HCT116 (cell line): ENCODE measurements around the gene ST8SIA3. TPM values are rescaled to one million over a fixed set of nuclear protein-coding genes. Genes with fewer than 3 reads are reported as not detected.

Experiments used
- ATAC-seq: fragments of 200-7000 bp; cut with Tn5 transposase; 2 replicates; pipeline ENCODE4 v1.9.1; 2020; ENCODE audit warnings: mild to moderate bottlenecking, moderate library complexity
- BruUV-seq: library from RNA; stranded (reverse); fragments of 400-500 nt; replicated peaks from 2 replicates; lab custom pipeline; 2021; lab: Mats Ljungman, UMichigan
- CTCF ChIA-PET: fragments of 300-600 bp; sonication (Branson Sonifier 250); formaldehyde crosslinking; loops from one replicate; lab custom pipeline; 2021; ENCODE audit warnings: antibody characterized with exemption; lab: Charles Lee
- POLR2A ChIA-PET: fragments of 300-600, 350-600 bp; sonication (Branson Sonifier 250); formaldehyde crosslinking; loops from one replicate; lab custom pipeline; 2021; ENCODE audit warnings: antibody characterized with exemption; lab: Charles Lee
- RAD21 ChIA-PET, 2 experiments: fragments of 300-600 bp; sonication (Branson Sonifier 250); formaldehyde crosslinking; loops; one replicate each; lab custom pipeline; 2023; ENCODE audit warnings: low total read pairs in 2 of 2; ENCODE audit not compliant: uncharacterized antibody in 2 of 2, unreplicated experiment in 2 of 2, low non-redundant PET in 1 of 2; lab: Charles Lee
- DNase-seq: peaks from one replicate; pipeline ENCODE4 v3.0.0-alpha.2; 2010; ENCODE audit warnings: low read depth, low spot score
- H2AFZ ChIP-seq: fragments of 200-600 bp; shearing (Covaris generic), sonication (generic); 2 replicates; pipeline ENCODE4 v1.6.1; 2017; ENCODE audit warnings: low read depth, mixed run types, mixed read lengths, antibody characterized with exemption, low read length; ENCODE audit not compliant: poor library complexity, severe bottlenecking
- H3K27ac ChIP-seq: 2 replicates; pipeline ENCODE4 v1.5.1; 2012; ENCODE audit warnings: low read depth, low read length
- H3K27me3 ChIP-seq: fragments of 200-600 bp; sonication (generic); 2 replicates; pipeline ENCODE4 v1.6.1; 2016; ENCODE audit warnings: mixed run types, low read length, mixed read lengths; ENCODE audit not compliant: insufficient read depth
- H3K36me3 ChIP-seq, 2 experiments: fragments of 200-500 bp in 1 of 2; fragments of 200-600 bp in 1 of 2; sonication (Bioruptor generic) in 1 of 2; sonication (generic) in 1 of 2; 2 replicates each; pipeline versions ENCODE4 v1.5.1 to v1.6.1; 2014 to 2016; ENCODE audit warnings: low read length in 2 of 2, inconsistent platforms in 1 of 2, mixed read lengths in 1 of 2, mixed run types in 1 of 2; ENCODE audit not compliant: insufficient read depth in 2 of 2, control insufficient read depth in 1 of 2
- H3K4me1 ChIP-seq, 2 experiments: fragments of 200-600 bp in 1 of 2; sonication (generic) in 1 of 2; 2 replicates each; pipeline versions ENCODE4 v1.5.1 to v1.6.1; 2012 to 2017; ENCODE audit warnings: low read length in 2 of 2, inconsistent platforms in 1 of 2, mild to moderate bottlenecking in 1 of 2, mixed read lengths in 1 of 2, mixed run types in 1 of 2, moderate library complexity in 1 of 2; ENCODE audit not compliant: insufficient read depth in 2 of 2, control insufficient read depth in 1 of 2
- H3K4me2 ChIP-seq: fragments of 200-600 bp; sonication (generic); 2 replicates; pipeline ENCODE4 v1.6.1; 2017; ENCODE audit warnings: mixed run types, low read length, mixed read lengths
- H3K4me3 ChIP-seq, 2 experiments: fragments of 200-600 bp in 1 of 2; sonication (generic) in 1 of 2; replicated peaks in 1 of 2; 2 replicates each; pipeline ENCODE4 v1.5.1; 2011 to 2016; ENCODE audit warnings: low read length in 2 of 2, control low read depth in 1 of 2, low read depth in 1 of 2, mild to moderate bottlenecking in 1 of 2, mixed read lengths in 1 of 2, mixed run types in 1 of 2
- H3K79me2 ChIP-seq: fragments of 200-600 bp; sonication (generic); 2 replicates; pipeline ENCODE4 v1.6.1; 2017; ENCODE audit warnings: mild to moderate bottlenecking, mixed run types, low read length, moderate library complexity, mixed read lengths; ENCODE audit not compliant: insufficient read depth
- H3K9ac ChIP-seq: fragments of 200-600 bp; sonication (generic); 2 replicates; pipeline ENCODE4 v1.6.1; 2016; ENCODE audit warnings: low read length, mixed read lengths
- H3K9me2 ChIP-seq: fragments of 200-600 bp; sonication (generic), shearing (Covaris generic); 2 replicates; pipeline ENCODE4 v1.6.1; 2017; ENCODE audit warnings: mixed run types, mild to moderate bottlenecking, moderate library complexity; ENCODE audit not compliant: insufficient read depth
- H3K9me3 ChIP-seq, 2 experiments: fragments of 200-500 bp in 1 of 2; fragments of 200-600 bp in 1 of 2; sonication (Bioruptor generic) in 1 of 2; sonication (generic) in 1 of 2; 2 replicates each; pipeline ENCODE4 v1.6.1; 2014 to 2017; ENCODE audit warnings: low read length in 2 of 2, mixed read lengths in 2 of 2, inconsistent platforms in 1 of 2, low read depth in 1 of 2, mild to moderate bottlenecking in 1 of 2, mixed run types in 1 of 2, moderate library complexity in 1 of 2; ENCODE audit not compliant: control insufficient read depth in 1 of 2, insufficient read depth in 1 of 2
- H4K20me1 ChIP-seq: fragments of 200-600 bp; sonication (generic), shearing (Covaris generic); 2 replicates; pipeline ENCODE4 v1.6.1; 2017; ENCODE audit warnings: mixed run types, mild to moderate bottlenecking, moderate library complexity; ENCODE audit not compliant: insufficient read depth
- JUND ChIP-seq: IDR thresholded peaks from 2 replicates; pipeline ENCODE4 v1.6.1; 2012
- REST ChIP-seq: IDR thresholded peaks from 2 replicates; pipeline ENCODE4 v1.6.1; 2012; ENCODE audit warnings: low read depth
- intact Hi-C: fragments of 100-400 bp; cut with micrococcal nuclease; formaldehyde crosslinking; loops from 2 replicates; pipeline ENCODE4 v1.10.0; 2022
- total RNA-seq: library from RNA; stranded (reverse); gene quantifications from one replicate; pipeline ENCODE4 v1.2.1, GENCODE V29; 2021; ENCODE audit not compliant: unreplicated experiment

ST8SIA3 gene
- total RNA-seq, 1 experiment from 2014 or later: not detected

GRCh38 chr18:57397440-57398132 is 45.2 kb downstream of the ST8SIA3 start (continued):
- no peak for TF ChIP-seq REST
- TF ChIP-seq, all 23 proteins: peak for 0

- BruUV-seq: no TSS peak
- Histone ChIP-seq H3K36me3 (no peaks in the 10 kb centered on the region), H3K4me2 (no peak overlapping the region), H4K20me1 (no peaks in the 10 kb centered on the region), H2AFZ (no peak overlapping the region), H3K79me2 (no peaks in the 10 kb centered on the region), H3K9me2 (no peaks in the 10 kb centered on the region), H3K27ac (no peak overlapping the region), H3K9ac (no peak overlapping the region), H3K27me3 (peaks cover 52% of the 10 kb centered on the region), H3K4me3 (no peak overlapping the region), H3K9me3 (no peaks in the 10 kb centered on the region), H3K4me1 (no peaks in the 10 kb centered on the region)
- no peak for DNase-seq
- intact Hi-C loops: no loop called here
- CTCF ChIA-PET: no interaction called here
- no peak for ATAC-seq
- POLR2A ChIA-PET: no interaction called here
- peak; percentile 7; the same call in 1 of the 2 replicates for TF ChIP-seq REST
- TF ChIP-seq JUND: no peak
- RAD21 ChIA-PET: no interaction called here
Observed at GRCh38 chr18:57404345-57404744, 52.0 kb downstream of the ST8SIA3 start.
